Hepatocyte (in vitro differentiated cells): Measurements from ENCODE around the gene ABCA12. TPM values are rescaled to one million over a fixed set of nuclear protein-coding genes. Genes with fewer than 3 reads are reported as not detected.

Source experiments
- DNase-seq: peaks from one replicate; pipeline ENCODE4 v3.0.0-alpha.2; 2016; ENCODE audit warnings: low spot score
- H2AFZ ChIP-seq: fragments of 200-600 bp; sonication (generic); 2 replicates; pipeline ENCODE4 v1.6.0; 2016; ENCODE audit warnings: antibody characterized with exemption, mild to moderate bottlenecking
- H3K27ac ChIP-seq: fragments of 200-600 bp; sonication (generic); 2 replicates; pipeline ENCODE4 v1.5.1; 2016; ENCODE audit warnings: mild to moderate bottlenecking
- H3K27me3 ChIP-seq: fragments of 200-600 bp; sonication (generic); 2 replicates; pipeline ENCODE4 v1.6.1; 2016
- H3K36me3 ChIP-seq: fragments of 200-600 bp; sonication (generic); replicated peaks from 2 replicates; pipeline ENCODE4 v1.5.1; 2016; ENCODE audit warnings: low read depth; ENCODE audit not compliant: insufficient read depth
- H3K4me1 ChIP-seq: fragments of 200-600 bp; sonication (generic); 2 replicates; pipeline ENCODE4 v1.5.1; 2016; ENCODE audit warnings: mild to moderate bottlenecking, moderate library complexity; ENCODE audit not compliant: insufficient read depth
- H3K4me2 ChIP-seq: fragments of 200-600 bp; sonication (generic); 2 replicates; pipeline ENCODE4 v1.6.0; 2016
- H3K4me3 ChIP-seq: fragments of 200-600 bp; sonication (generic); 2 replicates; pipeline ENCODE4 v1.5.1; 2016; ENCODE audit warnings: mild to moderate bottlenecking
- H3K79me2 ChIP-seq: fragments of 200-600 bp; sonication (generic); 2 replicates; pipeline ENCODE4 v1.6.0; 2017; ENCODE audit warnings: mild to moderate bottlenecking
- H3K9me2 ChIP-seq: fragments of 200-600 bp; sonication (generic); replicated peaks from 2 replicates; pipeline ENCODE4 v1.6.0; 2017; ENCODE audit warnings: mild to moderate bottlenecking; ENCODE audit not compliant: insufficient read depth
- H3K9me3 ChIP-seq: fragments of 200-600 bp; sonication (generic); 2 replicates; pipeline ENCODE4 v1.5.1; 2016; ENCODE audit warnings: low read depth, mild to moderate bottlenecking
- H4K20me1 ChIP-seq: fragments of 200-600 bp; sonication (generic); 2 replicates; pipeline ENCODE4 v1.6.0; 2016; ENCODE audit warnings: mild to moderate bottlenecking; ENCODE audit not compliant: insufficient read depth, poor library complexity, severe bottlenecking
- EZH2 ChIP-seq: fragments of 200-600 bp; sonication (generic); IDR thresholded peaks from 2 replicates; pipeline ENCODE4 v1.6.1; 2016; ENCODE audit warnings: antibody characterized with exemption, mild to moderate bottlenecking, borderline replicate concordance
- EZH2phosphoT487 ChIP-seq: fragments of 200-600 bp; sonication (generic); IDR thresholded peaks from one replicate; pipeline ENCODE4 v1.6.1; 2018; ENCODE audit warnings: antibody characterized with exemption, mild to moderate bottlenecking, low read depth, moderate library complexity; ENCODE audit not compliant: unreplicated experiment, severe bottlenecking
- WGBS: methylation state at CpG from one replicate; pipeline ENCODE4 v1.1.6; 2016; ENCODE audit warnings: low lambda C conversion rate; ENCODE audit errors: missing lambda C conversion rate; 5-methylcytosine and 5-hydroxymethylcytosine counted together
- polyA plus RNA-seq: library from polyadenylated mRNA; unstranded; fragments of >200 nt; fragmentation: Nextera tagmentation; extraction: Ambion mirVana; gene quantifications from 2 replicates; pipeline ENCODE4 v1.2.1, GENCODE V29; 2016
- total RNA-seq: library from RNA; depleted of rRNA; stranded (reverse); fragments of >200 nt; gene quantifications from 2 replicates; pipeline ENCODE4 v1.2.3, GENCODE V29; 2014
- TF ChIP-seq, protein P1 (sequence below): fragments of 200-600 bp; sonication (generic); IDR thresholded peaks from 2 replicates; pipeline ENCODE4 v1.5.1; 2016; ENCODE audit warnings: antibody characterized with exemption, mild to moderate bottlenecking; ENCODE audit not compliant: poor library complexity

The ABCA12 gene
- total and polyA plus RNA-seq, 2 experiments from 2014 or later: 0.15 to 0.23 TPM

DNA sequence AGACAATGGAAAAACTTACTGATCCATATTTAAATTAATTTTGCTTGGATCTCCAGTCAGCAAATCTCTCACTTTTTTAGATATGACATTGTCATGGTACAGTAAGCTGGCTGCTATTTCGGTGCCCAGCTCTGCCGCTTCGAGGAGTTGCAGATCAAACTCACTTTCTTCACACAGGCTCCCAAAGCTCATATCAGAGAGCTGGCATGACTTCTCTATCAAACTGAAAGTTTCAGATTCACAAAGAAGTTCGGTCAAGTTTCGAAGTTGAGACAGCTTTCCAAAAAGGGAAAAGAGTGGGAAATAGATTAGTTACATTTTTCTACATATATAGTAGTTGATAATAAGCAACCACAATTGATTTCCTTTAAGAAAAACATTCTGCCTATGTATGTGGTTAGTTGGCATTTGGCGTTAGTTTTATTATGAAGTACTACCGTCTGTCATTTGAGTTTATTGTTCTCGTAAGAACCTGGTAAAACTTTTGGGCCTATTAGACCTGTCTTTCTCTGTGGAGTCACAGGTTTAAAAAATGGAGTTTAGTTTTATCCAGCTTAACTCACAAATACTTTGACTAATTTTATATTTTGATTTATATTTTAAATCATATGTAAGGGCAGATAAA, 118.8 kb downstream of the ABCA12 start:
- no peaks in the 10 kb centered on the region for H3K79me2 ChIP-seq
- H3K4me1 ChIP-seq: no peaks in the 10 kb centered on the region
- WGBS: 94% methylated on average over 8 of the region's 8 CpGs
- no peak overlapping the region for H3K4me2 ChIP-seq
- H3K36me3 ChIP-seq: no peaks in the 10 kb centered on the region
- H2AFZ ChIP-seq: no peak overlapping the region
- TF ChIP-seq, protein P1, sequence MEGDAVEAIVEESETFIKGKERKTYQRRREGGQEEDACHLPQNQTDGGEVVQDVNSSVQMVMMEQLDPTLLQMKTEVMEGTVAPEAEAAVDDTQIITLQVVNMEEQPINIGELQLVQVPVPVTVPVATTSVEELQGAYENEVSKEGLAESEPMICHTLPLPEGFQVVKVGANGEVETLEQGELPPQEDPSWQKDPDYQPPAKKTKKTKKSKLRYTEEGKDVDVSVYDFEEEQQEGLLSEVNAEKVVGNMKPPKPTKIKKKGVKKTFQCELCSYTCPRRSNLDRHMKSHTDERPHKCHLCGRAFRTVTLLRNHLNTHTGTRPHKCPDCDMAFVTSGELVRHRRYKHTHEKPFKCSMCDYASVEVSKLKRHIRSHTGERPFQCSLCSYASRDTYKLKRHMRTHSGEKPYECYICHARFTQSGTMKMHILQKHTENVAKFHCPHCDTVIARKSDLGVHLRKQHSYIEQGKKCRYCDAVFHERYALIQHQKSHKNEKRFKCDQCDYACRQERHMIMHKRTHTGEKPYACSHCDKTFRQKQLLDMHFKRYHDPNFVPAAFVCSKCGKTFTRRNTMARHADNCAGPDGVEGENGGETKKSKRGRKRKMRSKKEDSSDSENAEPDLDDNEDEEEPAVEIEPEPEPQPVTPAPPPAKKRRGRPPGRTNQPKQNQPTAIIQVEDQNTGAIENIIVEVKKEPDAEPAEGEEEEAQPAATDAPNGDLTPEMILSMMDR: no peak
- TF ChIP-seq EZH2phosphoT487 (no peak), EZH2 (no peak)
- H3K27me3 ChIP-seq: no peaks in the 10 kb centered on the region
- H3K4me3 ChIP-seq: no peak overlapping the region
- no peaks in the 10 kb centered on the region for H4K20me1 ChIP-seq
- no peaks in the 10 kb centered on the region for H3K9me3 ChIP-seq
- H3K9me2 ChIP-seq: no peaks in the 10 kb centered on the region
- DNase-seq: no peak
- no peak overlapping the region for H3K27ac ChIP-seq

- H3K4me2 ChIP-seq: no peak overlapping the region
- H3K4me3 ChIP-seq: no peak overlapping the region
- H3K79me2 ChIP-seq: no peaks in the 10 kb centered on the region
- no peak overlapping the region for H3K27ac ChIP-seq
- H3K9me2 ChIP-seq: no peaks in the 10 kb centered on the region
- DNase-seq: no peak
- H3K4me1 ChIP-seq: no peaks in the 10 kb centered on the region
- H3K27me3 ChIP-seq: no peaks in the 10 kb centered on the region
- no peak for TF ChIP-seq EZH2
- no peak for TF ChIP-seq EZH2phosphoT487
- TF ChIP-seq, protein P1: no peak
- no peak overlapping the region for H2AFZ ChIP-seq
- WGBS: 84% methylated on average over 3 of the region's 3 CpGs
- no peaks in the 10 kb centered on the region for H3K9me3 ChIP-seq
- H3K36me3 ChIP-seq: no peaks in the 10 kb centered on the region
- no peaks in the 10 kb centered on the region for H4K20me1 ChIP-seq
These were observed 119.3 kb downstream of the ABCA12 start for GRCh38 chr2:215019085-215019484.

- Histone ChIP-seq H3K9me2 (no peaks in the 10 kb centered on the region), H2AFZ (no peak overlapping the region), H3K4me2 (no peak overlapping the region), H3K27ac (no peak overlapping the region), H4K20me1 (no peaks in the 10 kb centered on the region), H3K4me3 (no peak overlapping the region), H3K36me3 (no peaks in the 10 kb centered on the region), H3K4me1 (no peaks in the 10 kb centered on the region), H3K9me3 (no peaks in the 10 kb centered on the region), H3K79me2 (no peaks in the 10 kb centered on the region), H3K27me3 (no peaks in the 10 kb centered on the region)
- 88% methylated on average over 3 of the region's 3 CpGs for WGBS
- TF ChIP-seq EZH2phosphoT487 (no peak), EZH2 (no peak)
- TF ChIP-seq, protein P1: no peak
- DNase-seq: no peak
These were observed 123.0 kb downstream of the ABCA12 start for GRCh38 chr2:215015421-215015820.
